ENCODE results near the gene CBLN2. TPM values are rescaled to one million over a fixed set of nuclear protein-coding genes. Genes with fewer than 3 reads are reported as not detected.

The CBLN2 gene
- total RNA-seq: not detected in 2 replicates

DNA sequence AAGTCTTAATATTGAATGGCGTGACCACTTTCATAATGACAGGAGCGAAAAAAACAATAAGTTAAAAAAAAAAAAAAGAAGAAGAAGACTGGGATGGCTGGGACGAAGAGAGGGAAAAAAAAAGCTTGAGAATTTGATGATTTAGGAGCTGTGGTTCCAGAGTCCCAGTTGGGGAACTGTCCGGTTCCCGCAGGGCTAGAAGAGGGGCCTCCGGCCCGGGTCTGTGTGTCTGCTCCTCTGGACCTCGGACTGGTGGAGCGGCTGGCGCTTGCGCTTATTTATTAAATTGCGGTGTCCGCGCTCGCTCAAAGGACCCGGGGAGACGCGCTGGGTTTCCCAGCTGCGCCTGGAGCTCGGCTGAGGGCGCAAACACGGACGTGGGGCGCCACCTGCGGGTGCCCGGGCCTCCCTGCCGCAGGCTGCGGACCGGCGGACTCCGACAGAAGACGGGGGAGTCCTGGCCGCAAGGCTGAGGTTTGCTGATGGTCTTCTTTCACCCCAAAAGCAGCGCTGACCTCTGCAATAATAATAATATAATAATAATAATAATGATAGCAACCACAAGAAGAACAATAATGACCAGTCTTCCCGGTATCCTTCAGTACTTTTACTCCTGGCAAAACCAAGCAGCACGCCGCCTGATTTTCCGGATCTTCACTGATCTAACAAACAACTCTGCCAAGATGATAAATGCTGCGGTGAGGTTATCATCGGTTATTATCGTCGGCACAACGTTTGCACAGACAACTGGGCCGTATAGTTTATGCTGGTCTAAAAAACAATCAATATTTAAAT is at the start of gene CBLN2:
Gene CBLN2 (minus strand): TSS at position 251 of the 795 bp plus-strand sequence. CDS start 2,182 bp downstream, outside the sequence.
- peak; percentile 25 for DNase-seq (ENCODE audit: low read depth)
- no peak for FAIRE-seq
- no peak within 1 kb of the TSS for H3K4me3 ChIP-seq (ENCODE audit: low read depth, low read length)
- H3K36me3 ChIP-seq (ENCODE audit: control insufficient read depth, insufficient read depth, low read length): no peaks in the 10 kb centered on the region
- TF ChIP-seq CTCF (IDR thresholded peaks at IDR 0.05; ENCODE audit: insufficient read depth, low read length, severe bottlenecking): peak; percentile 87
- H3K27me3 ChIP-seq (ENCODE audit: control insufficient read depth, insufficient read depth, low read length): peaks cover 15% of the 10 kb centered on the region

GRCh38 chr18:72588360-72588759 is 44.2 kb upstream of the CBLN2 start:
- DNase-seq (ENCODE audit: low read depth) (no peak), FAIRE-seq (no peak)
- Histone ChIP-seq H3K36me3 (ENCODE audit: control insufficient read depth, insufficient read depth, low read length) (no peaks in the 10 kb centered on the region), H3K4me3 (ENCODE audit: low read depth, low read length) (no peak overlapping the region), H3K27me3 (ENCODE audit: control insufficient read depth, insufficient read depth, low read length) (no peaks in the 10 kb centered on the region)
- TF ChIP-seq CTCF (IDR thresholded peaks at IDR 0.05; ENCODE audit: insufficient read depth, low read length, severe bottlenecking): no peak

DNA sequence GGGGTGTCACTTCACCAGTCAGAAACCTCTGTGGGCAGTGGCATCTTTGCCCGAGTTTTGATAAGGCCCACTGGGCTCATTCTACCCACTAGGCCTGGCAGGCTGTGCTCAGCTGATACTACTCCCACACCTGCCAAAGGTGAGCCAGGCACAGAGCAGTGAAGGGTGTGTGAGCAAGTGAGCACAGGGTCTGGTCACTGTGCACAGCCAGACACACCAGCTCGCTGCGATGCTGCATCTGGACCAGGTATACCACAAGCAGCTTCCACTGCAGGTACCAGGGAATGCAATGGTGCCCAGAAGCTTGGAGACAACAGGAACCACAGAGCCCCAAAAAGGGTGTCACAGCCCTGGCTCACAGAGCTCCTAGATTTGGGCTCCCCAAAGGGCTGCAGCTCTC is 40.6 kb upstream of the CBLN2 start:
- DNase-seq (ENCODE audit: low read depth): no peak
- Histone ChIP-seq H3K27me3 (ENCODE audit: control insufficient read depth, insufficient read depth, low read length) (no peaks in the 10 kb centered on the region), H3K4me3 (ENCODE audit: low read depth, low read length) (no peak overlapping the region), H3K36me3 (ENCODE audit: control insufficient read depth, insufficient read depth, low read length) (no peaks in the 10 kb centered on the region)
- peak; percentile 79 for FAIRE-seq
- no peak for TF ChIP-seq CTCF (IDR thresholded peaks at IDR 0.05; ENCODE audit: insufficient read depth, low read length, severe bottlenecking)

DNA sequence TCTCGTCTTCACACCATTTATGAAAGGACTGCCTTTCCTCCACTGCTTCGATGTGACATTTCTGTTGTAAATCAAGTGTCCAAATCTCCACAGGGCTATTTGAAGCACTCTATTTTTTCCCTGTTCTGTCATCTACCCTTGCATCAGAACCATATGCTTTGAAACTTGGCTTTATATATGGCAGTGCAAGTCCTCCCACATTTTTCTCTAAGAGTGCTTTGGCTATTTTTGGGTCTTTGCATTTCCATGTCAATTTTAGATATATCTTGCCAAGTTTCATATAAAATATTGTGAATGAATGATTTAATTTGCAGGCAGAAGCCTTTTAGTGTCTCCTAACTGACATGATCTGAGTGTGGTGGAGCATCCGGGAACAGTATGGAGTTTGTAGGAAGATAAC is 37.8 kb upstream of the CBLN2 start:
- Histone ChIP-seq H3K4me3 (ENCODE audit: low read depth, low read length) (no peak overlapping the region), H3K27me3 (ENCODE audit: control insufficient read depth, insufficient read depth, low read length) (no peaks in the 10 kb centered on the region), H3K36me3 (ENCODE audit: control insufficient read depth, insufficient read depth, low read length) (no peaks in the 10 kb centered on the region)
- no peak for TF ChIP-seq CTCF (IDR thresholded peaks at IDR 0.05; ENCODE audit: insufficient read depth, low read length, severe bottlenecking)
- DNase-seq (ENCODE audit: low read depth) (no peak), FAIRE-seq (no peak)

GRCh38 chr18:72572896-72573295 is 28.8 kb upstream of the CBLN2 start:
- no peak for TF ChIP-seq CTCF (IDR thresholded peaks at IDR 0.05; ENCODE audit: insufficient read depth, low read length, severe bottlenecking)
- H3K4me3 ChIP-seq (ENCODE audit: low read depth, low read length): no peak overlapping the region
- no peak for FAIRE-seq
- H3K36me3 ChIP-seq (ENCODE audit: control insufficient read depth, insufficient read depth, low read length): no peaks in the 10 kb centered on the region
- H3K27me3 ChIP-seq (ENCODE audit: control insufficient read depth, insufficient read depth, low read length): no peaks in the 10 kb centered on the region
- no peak for DNase-seq (ENCODE audit: low read depth)

- Histone ChIP-seq H3K27me3 (ENCODE audit: control insufficient read depth, insufficient read depth, low read length) (no peaks in the 10 kb centered on the region), H3K4me3 (ENCODE audit: low read depth, low read length) (no peak overlapping the region), H3K36me3 (ENCODE audit: control insufficient read depth, insufficient read depth, low read length) (no peaks in the 10 kb centered on the region)
- no peak for TF ChIP-seq CTCF (IDR thresholded peaks at IDR 0.05; ENCODE audit: insufficient read depth, low read length, severe bottlenecking)
- DNase-seq (ENCODE audit: low read depth) (no peak), FAIRE-seq (no peak)
Observed at GRCh38 chr18:72566290-72566689, 22.1 kb upstream of the CBLN2 start.

Measured in bronchial epithelial cell (primary cell).